Ovary (tissue), 9 donors: ENCODE results near the gene ARHGEF17. TPM values are rescaled to one million over a fixed set of nuclear protein-coding genes. Genes with fewer than 3 reads are reported as not detected.

Experiments used
- DNase-seq, 5 donors: peaks; one replicate each; pipeline ENCODE4 v3.0.0-alpha.2; 2019 to 2020
- H3K27ac ChIP-seq, 2 donors: fragments of 200-600 bp; one replicate each; pipeline versions ENCODE4 v1.5.1 to v1.8.0; 2019 to 2022
- H3K27me3 ChIP-seq: fragments of 200-600 bp; one replicate; pipeline ENCODE4 v1.8.0; 2022
- H3K36me3 ChIP-seq: fragments of 200-600 bp; sonication (generic); one replicate; pipeline ENCODE4 v1.5.1; 2019
- H3K4me1 ChIP-seq: one replicate; pipeline ENCODE4 v1.8.1; 2013; ENCODE audit warnings: mild to moderate bottlenecking, moderate library complexity; ENCODE audit not compliant: insufficient read depth
- H3K4me3 ChIP-seq: fragments of 200-600 bp; sonication (generic); one replicate; pipeline ENCODE4 v1.5.1; 2017
- H3K9me3 ChIP-seq, 2 donors: fragments of 200-600 bp in 1 of 2; sonication (generic) in 1 of 2; one replicate each; pipeline versions ENCODE4 v1.5.1 to v1.8.1; 2013 to 2019; ENCODE audit warnings: mild to moderate bottlenecking in 1 of 2, moderate library complexity in 1 of 2
- EP300 ChIP-seq: sonication (generic); formaldehyde crosslinking; IDR thresholded peaks from one replicate; pipeline ENCODE4 v1.6.1; 2017; ENCODE audit warnings: antibody characterized with exemption
- POLR2A ChIP-seq: fragments of 450-650 bp; IDR thresholded peaks from one replicate; pipeline ENCODE4 v1.6.1; 2017; ENCODE audit warnings: antibody characterized with exemption, mild to moderate bottlenecking, moderate library complexity
- WGBS, 3 donors: extraction: QIAGEN DNeasy Blood & Tissue Kit in 1 of 3; methylation state at CpG; one replicate each; pipeline versions ENCODE4 v1.1.5 to v1.1.7; 2013 to 2017; 5-methylcytosine and 5-hydroxymethylcytosine counted together
- intact Hi-C, 4 donors: fragments of 100-400 bp; cut with DNase I; formaldehyde crosslinking; loops; one replicate each; pipeline versions ENCODE4 v1.11.0 to v1.15.1; 2022 to 2023
- polyA plus RNA-seq, 2 donors: library from polyadenylated mRNA; stranded (reverse); fragments of 200-250 nt in 1 of 2; fragments of 350-450 nt in 1 of 2; fragmentation: Illumina TruSeq in 1 of 2; extraction: RNeasy Lipid Tissue Mini Kit (QIAGEN cat#74804) in 1 of 2; gene quantifications; one replicate each; pipeline ENCODE4 v1.2.3, GENCODE V29; 2013 to 2014
- total RNA-seq, 7 donors: library from RNA; depleted of rRNA in 2 of 7; stranded (reverse); fragments of >200 nt in 2 of 7; fragmentation: NEBNext Ultra II Directional in 3 of 7; extraction: Animal tissue kit (Norgen Biotek cat#: 25700) in 3 of 7; gene quantifications; one replicate each; pipeline versions ENCODE4 v1.1.0 to v1.2.4, GENCODE V29; 2016 to 2023
- TF ChIP-seq, protein P1 (sequence below), 3 donors: fragments of 450-650 bp in 2 of 3; fragments of 200-600 bp in 1 of 3; IDR thresholded peaks; one replicate each; pipeline versions ENCODE4 v1.5.1 to v1.8.0; 2016 to 2022; ENCODE audit warnings: antibody characterized with exemption in 3 of 3, mild to moderate bottlenecking in 1 of 3
- donor health status: DM: no; HTN: no; CAD: no; lungs with moderate emphysema.
- donor health status: DM: no; HTN: no; CAD: no.
- donor health status: Bipolar disorder and iron deficiency.
- donor health status: DM: yes; HTN: yes; CAD: no.
- donor health status: DM: no; HTN: no; CAD: no.
- donor health status: DM: yes; HTN: yes; CAD: no.

ARHGEF17 gene
- total and polyA plus RNA-seq, 9 donors: 21.0 to 83.8 (median 46.0) TPM

DNA sequence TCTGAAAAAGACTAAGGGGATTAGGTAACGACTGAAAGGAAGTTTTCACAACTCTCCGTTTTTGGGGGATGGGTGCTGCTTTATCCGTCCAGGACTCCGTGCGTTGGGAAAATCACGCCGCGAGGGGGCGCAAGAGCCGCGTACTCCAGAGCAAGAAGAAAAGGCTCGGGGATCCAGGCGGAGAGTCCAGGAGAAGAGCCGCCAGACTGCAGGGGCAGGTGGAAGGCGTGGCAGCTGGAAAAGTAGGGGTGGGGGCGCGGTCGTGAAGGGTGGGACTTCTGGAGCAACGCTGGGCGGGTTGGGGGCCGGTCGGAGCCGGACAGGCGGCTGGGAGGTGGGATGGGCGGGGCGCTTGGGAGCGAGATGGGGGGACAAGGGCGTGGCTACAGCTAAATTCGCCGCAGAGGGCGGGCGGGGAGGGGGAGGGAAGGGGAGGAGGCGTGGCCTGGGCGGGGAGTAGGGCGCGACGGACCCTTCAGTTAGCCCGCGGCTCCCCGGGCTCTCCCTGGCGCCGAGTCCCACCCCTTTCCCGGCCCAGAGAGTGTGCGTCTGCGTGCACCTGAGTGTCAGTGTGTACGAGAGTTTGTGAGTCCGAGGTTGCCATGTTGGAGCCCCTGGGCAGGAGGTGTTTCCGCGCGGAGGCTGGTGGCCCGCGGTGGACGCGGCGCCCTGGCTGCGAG is 613 bp upstream of the ARHGEF17 start:
- H3K36me3 ChIP-seq: no peaks in the 10 kb centered on the region
- H3K9me3 ChIP-seq: no peaks in the 10 kb centered on the region
- H3K4me3 ChIP-seq: peak overlapping the region; percentile 86
- peak; percentile 98 to 100 (median 99) for DNase-seq
- H3K4me1 ChIP-seq: peaks cover 29% of the 10 kb centered on the region
- TF ChIP-seq POLR2A (peak; percentile 51), EP300 (no peak)
- TF ChIP-seq, protein P1, sequence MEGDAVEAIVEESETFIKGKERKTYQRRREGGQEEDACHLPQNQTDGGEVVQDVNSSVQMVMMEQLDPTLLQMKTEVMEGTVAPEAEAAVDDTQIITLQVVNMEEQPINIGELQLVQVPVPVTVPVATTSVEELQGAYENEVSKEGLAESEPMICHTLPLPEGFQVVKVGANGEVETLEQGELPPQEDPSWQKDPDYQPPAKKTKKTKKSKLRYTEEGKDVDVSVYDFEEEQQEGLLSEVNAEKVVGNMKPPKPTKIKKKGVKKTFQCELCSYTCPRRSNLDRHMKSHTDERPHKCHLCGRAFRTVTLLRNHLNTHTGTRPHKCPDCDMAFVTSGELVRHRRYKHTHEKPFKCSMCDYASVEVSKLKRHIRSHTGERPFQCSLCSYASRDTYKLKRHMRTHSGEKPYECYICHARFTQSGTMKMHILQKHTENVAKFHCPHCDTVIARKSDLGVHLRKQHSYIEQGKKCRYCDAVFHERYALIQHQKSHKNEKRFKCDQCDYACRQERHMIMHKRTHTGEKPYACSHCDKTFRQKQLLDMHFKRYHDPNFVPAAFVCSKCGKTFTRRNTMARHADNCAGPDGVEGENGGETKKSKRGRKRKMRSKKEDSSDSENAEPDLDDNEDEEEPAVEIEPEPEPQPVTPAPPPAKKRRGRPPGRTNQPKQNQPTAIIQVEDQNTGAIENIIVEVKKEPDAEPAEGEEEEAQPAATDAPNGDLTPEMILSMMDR (IDR thresholded peaks at IDR 0.05): peak; percentile 82 to 97 (median 94)
- no peaks in the 10 kb centered on the region for H3K27me3 ChIP-seq
- H3K27ac ChIP-seq: peak overlapping the region; percentile 96
- WGBS, 3 donors: 0 to 1% (median 0%) methylated on average over 35 to 56 of the region's 56 CpGs
- intact Hi-C loops: loop anchor here in 3 of 4 donors (1.0 to 2.0 kb wide), 2 partner anchors 27 to 28 kb away; no protein-coding TSS in a partner anchor

DNA sequence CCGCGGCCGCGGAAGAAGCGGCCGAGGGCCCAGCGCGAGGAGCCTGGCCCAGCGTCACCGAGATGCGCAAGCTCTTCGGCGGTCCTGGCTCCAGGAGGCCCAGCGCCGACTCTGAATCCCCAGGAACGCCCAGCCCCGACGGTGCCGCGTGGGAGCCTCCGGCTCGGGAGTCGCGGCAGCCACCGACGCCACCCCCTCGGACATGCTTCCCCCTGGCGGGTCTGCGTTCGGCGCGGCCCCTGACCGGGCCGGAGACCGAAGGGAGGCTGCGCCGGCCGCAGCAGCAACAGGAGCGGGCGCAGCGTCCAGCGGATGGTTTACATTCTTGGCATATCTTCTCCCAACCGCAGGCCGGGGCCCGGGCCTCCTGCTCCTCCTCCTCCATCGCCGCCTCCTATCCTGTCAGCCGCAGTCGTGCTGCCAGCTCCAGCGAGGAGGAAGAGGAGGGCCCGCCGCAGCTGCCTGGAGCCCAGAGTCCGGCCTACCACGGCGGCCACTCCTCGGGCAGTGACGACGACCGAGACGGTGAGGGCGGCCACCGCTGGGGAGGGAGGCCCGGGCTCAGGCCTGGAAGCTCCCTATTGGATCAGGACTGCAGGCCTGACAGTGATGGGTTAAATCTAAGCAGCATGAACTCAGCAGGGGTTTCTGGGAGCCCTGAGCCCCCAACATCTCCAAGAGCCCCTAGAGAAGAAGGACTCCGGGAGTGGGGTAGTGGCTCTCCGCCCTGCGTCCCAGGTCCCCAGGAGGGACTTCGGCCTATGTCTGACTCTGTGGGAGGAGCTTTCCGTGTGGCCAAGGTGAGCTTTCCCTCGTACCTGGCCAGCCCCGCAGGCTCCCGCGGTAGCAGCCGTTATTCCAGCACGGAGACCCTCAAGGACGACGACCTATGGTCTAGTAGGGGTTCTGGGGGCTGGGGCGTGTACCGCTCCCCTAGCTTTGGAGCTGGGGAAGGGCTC is 1.2 kb downstream of the ARHGEF17 start:
- DNase-seq: peak; percentile 85 to 92 (median 86)
- TF ChIP-seq POLR2A: peak; percentile 63
- TF ChIP-seq, protein P1 (IDR thresholded peaks at IDR 0.05): peak in 2 of 3 donors; percentile 5 to 9
- TF ChIP-seq EP300: no peak
- Histone ChIP-seq H3K36me3 (no peaks in the 10 kb centered on the region), H3K9me3 (no peaks in the 10 kb centered on the region), H3K4me1 (peaks cover 39% of the 10 kb centered on the region), H3K4me3 (peak overlapping the region; percentile 86), H3K27ac (peak overlapping the region; percentile 96), H3K27me3 (no peaks in the 10 kb centered on the region)
- intact Hi-C loops: no loop called here
- WGBS, 3 donors: 1 to 2% (median 2%) methylated on average over 57 to 78 of the region's 78 CpGs

DNA sequence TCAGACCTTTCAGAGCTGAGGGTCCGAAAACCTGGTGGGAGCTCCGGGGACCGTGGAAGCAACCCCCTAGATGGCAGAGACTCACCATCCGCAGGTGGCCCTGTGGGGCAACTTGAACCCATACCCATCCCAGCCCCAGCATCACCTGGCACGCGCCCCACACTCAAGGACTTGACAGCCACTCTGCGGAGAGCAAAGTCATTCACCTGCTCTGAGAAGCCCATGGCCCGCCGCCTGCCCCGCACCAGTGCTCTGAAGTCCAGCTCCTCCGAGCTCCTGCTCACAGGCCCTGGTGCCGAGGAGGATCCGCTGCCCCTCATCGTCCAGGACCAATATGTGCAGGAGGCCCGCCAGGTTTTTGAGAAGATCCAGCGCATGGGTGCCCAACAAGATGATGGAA is 2.0 kb downstream of the ARHGEF17 start:
- intact Hi-C loops: no loop called here
- WGBS, 3 donors: 79 to 82% (median 80%) methylated on average over 16 of the region's 16 CpGs
- H3K4me1 ChIP-seq: peaks cover 46% of the 10 kb centered on the region
- H3K27me3 ChIP-seq: no peaks in the 10 kb centered on the region
- DNase-seq: peak in 4 of 5 donors; percentile 46 to 63 (median 59)
- peak overlapping the region; percentile 96 for H3K27ac ChIP-seq
- TF ChIP-seq EP300 (no peak), POLR2A (no peak)
- TF ChIP-seq, protein P1 (IDR thresholded peaks at IDR 0.05): no peak
- no peaks in the 10 kb centered on the region for H3K9me3 ChIP-seq
- H3K36me3 ChIP-seq: no peaks in the 10 kb centered on the region
- H3K4me3 ChIP-seq: peak overlapping the region; percentile 86

DNA sequence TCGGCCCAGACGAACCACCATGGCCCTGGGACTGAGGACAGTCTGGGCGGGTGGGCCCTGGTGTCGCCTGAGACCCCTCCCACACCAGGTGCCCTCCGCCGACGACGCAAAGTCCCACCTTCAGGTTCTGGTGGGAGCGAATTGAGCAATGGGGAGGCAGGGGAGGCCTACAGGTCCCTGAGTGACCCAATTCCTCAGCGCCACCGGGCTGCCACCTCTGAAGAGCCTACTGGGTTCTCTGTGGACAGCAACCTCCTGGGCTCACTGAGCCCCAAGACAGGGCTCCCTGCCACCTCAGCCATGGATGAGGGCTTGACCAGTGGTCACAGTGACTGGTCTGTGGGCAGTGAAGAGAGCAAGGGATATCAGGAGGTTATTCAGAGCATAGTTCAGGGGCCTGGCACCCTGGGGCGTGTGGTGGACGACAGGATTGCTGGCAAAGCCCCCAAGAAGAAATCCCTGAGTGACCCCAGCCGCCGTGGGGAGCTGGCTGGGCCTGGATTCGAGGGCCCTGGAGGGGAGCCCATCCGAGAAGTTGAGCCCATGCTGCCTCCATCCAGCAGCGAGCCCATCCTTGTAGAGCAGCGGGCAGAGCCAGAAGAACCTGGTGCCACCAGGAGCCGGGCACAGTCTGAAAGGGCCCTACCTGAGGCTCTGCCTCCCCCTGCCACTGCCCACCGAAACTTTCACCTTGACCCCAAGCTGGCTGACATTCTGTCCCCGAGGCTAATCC is 2.8 kb downstream of the ARHGEF17 start:
- H3K4me1 ChIP-seq: peaks cover 52% of the 10 kb centered on the region
- peak overlapping the region; percentile 86 for H3K4me3 ChIP-seq
- H3K27me3 ChIP-seq: no peaks in the 10 kb centered on the region
- WGBS, 3 donors: 69 to 74% (median 72%) methylated on average over 22 of the region's 22 CpGs
- peak in 1 of 5 donors; percentile 47 for DNase-seq
- no peaks in the 10 kb centered on the region for H3K36me3 ChIP-seq
- TF ChIP-seq EP300 (no peak), POLR2A (no peak)
- TF ChIP-seq, protein P1 (IDR thresholded peaks at IDR 0.05): no peak
- H3K27ac ChIP-seq: no peak overlapping the region
- no peaks in the 10 kb centered on the region for H3K9me3 ChIP-seq
- intact Hi-C loops: no loop called here
